Heart left ventricle (tissue), 13 donors: ENCODE measurements around the gene ZNF722.

Experiments
- POLR2A ChIP-seq, 2 donors: fragments of 450-650 bp; IDR thresholded peaks; one replicate each; pipeline ENCODE4 v1.6.1; 2017; ENCODE audit warnings: antibody characterized with exemption in 2 of 2, mild to moderate bottlenecking in 2 of 2, moderate library complexity in 2 of 2
- TF ChIP-seq, protein P1 (sequence below), 12 donors: fragments of 200-600 bp; sonication (generic) in 4 of 12; IDR thresholded peaks; one replicate each; pipeline versions ENCODE4 v1.5.0 to v1.8.0; 2018 to 2022; ENCODE audit warnings: antibody characterized with exemption in 12 of 12, mild to moderate bottlenecking in 5 of 12
- donor health status: ischemic (EF 13 %, LVEDD 7.1; RV severe dilation, severe dysfunction).
- donor health status: DM: no; HTN: yes; CAD: no.
- donor health status: DM: no; HTN: no; CAD: no.
- donor health status: ischemic (EF 25% LVEDD 6.9; RV normal size, moderate dysfunction).
- donor health status: ischemic (EF 25% LVEDD 5.7; RV mildly dilated, moderate dysfunction).
- donor health status: ischemic (EF 35%, LVEDD 5.7; RV mildly dilated, moderate dysfunction).
- donor health status: nonischemic (EF 11% LVEDD 7.7; RV severe dilation, severe dysfunction).
- donor health status: DM: yes; HTN: yes; CAD: no.
- donor health status: PGD.
- donor health status: ischemic (EF 29% LVEDD 5.4; RV normal size, mild dysfunction).
- donor health status: nonischemic (EF 23%, LVEDD 6.1; RV moderate dilation, normal function).

GRCh38 chr7:63998549-63998948, at the start of gene ZNF722:
- TF ChIP-seq, protein P1, sequence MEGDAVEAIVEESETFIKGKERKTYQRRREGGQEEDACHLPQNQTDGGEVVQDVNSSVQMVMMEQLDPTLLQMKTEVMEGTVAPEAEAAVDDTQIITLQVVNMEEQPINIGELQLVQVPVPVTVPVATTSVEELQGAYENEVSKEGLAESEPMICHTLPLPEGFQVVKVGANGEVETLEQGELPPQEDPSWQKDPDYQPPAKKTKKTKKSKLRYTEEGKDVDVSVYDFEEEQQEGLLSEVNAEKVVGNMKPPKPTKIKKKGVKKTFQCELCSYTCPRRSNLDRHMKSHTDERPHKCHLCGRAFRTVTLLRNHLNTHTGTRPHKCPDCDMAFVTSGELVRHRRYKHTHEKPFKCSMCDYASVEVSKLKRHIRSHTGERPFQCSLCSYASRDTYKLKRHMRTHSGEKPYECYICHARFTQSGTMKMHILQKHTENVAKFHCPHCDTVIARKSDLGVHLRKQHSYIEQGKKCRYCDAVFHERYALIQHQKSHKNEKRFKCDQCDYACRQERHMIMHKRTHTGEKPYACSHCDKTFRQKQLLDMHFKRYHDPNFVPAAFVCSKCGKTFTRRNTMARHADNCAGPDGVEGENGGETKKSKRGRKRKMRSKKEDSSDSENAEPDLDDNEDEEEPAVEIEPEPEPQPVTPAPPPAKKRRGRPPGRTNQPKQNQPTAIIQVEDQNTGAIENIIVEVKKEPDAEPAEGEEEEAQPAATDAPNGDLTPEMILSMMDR (IDR thresholded peaks at IDR 0.05), result no peak
- no peak for TF ChIP-seq POLR2A (IDR thresholded peaks at IDR 0.05)
